Fibroblast of the aortic adventitia (primary cell): ENCODE measurements around the gene PPP1R18. TPM values are rescaled to one million over a fixed set of nuclear protein-coding genes. Genes with fewer than 3 reads are reported as not detected.

Experiments
- DNase-seq: peaks from one replicate; pipeline ENCODE4 v3.0.0-alpha.2; 2010; ENCODE audit warnings: low read depth
- H3K4me3 ChIP-seq: 2 replicates; pipeline ENCODE4 v1.5.1; 2011; ENCODE audit warnings: low read depth, mild to moderate bottlenecking, control low read depth, low read length, moderate library complexity
- total RNA-seq: library from RNA; depleted of rRNA; stranded (reverse); fragments of >200 nt; gene quantifications from 2 replicates; pipeline ENCODE4 v1.2.3, GENCODE V29; 2012; ENCODE audit warnings: low replicate concordance
- TF ChIP-seq, protein P1 (sequence below): IDR thresholded peaks from 2 replicates; pipeline ENCODE4 v1.5.1; 2011; ENCODE audit warnings: mild to moderate bottlenecking, low read length, control low read depth, inconsistent platforms; ENCODE audit not compliant: insufficient read depth

The PPP1R18 gene
- total RNA-seq, 1 donor = 82.2 TPM

DNA sequence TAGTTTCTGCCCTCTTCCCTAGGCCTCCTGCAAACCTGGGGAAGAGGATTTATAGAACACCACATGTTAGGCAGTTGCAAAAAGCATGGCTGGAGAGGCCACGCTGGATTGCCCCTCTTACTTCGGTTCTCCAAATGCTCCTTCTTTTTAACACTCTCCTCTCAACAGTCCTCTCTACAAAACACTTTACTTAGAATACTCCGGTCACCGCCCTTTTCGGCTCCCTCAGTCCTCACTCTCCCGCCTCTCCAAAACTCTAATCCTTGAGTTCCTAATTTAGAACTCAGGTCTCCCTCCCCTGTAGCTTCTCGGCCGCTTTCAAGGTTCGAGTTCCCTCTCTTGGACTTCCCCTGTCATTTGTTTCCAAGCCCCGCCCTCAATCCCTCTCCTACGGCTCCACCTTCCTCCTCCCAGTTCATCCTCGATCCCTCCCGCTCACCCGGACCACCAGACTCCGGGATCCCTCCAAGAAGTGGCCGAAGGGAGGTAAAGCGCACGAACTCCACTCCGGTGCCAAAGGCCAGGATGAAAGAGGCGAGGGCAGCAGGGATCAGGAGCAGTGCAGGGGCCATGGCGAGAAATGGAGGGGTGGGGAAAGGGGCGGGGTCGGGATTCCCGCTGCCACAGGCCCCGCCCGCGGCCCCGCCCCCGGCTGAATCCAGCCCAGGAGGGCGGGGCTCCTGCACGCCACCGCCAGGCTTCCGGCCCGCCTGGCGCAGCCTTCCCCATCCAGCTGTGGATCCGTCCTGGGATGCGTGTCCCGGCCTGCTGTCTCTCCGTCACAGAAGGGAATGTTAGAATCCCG, 4.2 kb upstream of the PPP1R18 start, which contains the start of gene NRM:
Gene NRM, minus strand, starts transcription at position 582 of the 805 bp plus-strand sequence. Its CDS starts 10 bp downstream, at position 572.
- TF ChIP-seq, protein P1, sequence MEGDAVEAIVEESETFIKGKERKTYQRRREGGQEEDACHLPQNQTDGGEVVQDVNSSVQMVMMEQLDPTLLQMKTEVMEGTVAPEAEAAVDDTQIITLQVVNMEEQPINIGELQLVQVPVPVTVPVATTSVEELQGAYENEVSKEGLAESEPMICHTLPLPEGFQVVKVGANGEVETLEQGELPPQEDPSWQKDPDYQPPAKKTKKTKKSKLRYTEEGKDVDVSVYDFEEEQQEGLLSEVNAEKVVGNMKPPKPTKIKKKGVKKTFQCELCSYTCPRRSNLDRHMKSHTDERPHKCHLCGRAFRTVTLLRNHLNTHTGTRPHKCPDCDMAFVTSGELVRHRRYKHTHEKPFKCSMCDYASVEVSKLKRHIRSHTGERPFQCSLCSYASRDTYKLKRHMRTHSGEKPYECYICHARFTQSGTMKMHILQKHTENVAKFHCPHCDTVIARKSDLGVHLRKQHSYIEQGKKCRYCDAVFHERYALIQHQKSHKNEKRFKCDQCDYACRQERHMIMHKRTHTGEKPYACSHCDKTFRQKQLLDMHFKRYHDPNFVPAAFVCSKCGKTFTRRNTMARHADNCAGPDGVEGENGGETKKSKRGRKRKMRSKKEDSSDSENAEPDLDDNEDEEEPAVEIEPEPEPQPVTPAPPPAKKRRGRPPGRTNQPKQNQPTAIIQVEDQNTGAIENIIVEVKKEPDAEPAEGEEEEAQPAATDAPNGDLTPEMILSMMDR = peak; percentile 2
- peak; percentile 85 for DNase-seq
- peak within 1 kb of the TSS; percentile 92 for H3K4me3 ChIP-seq

DNA sequence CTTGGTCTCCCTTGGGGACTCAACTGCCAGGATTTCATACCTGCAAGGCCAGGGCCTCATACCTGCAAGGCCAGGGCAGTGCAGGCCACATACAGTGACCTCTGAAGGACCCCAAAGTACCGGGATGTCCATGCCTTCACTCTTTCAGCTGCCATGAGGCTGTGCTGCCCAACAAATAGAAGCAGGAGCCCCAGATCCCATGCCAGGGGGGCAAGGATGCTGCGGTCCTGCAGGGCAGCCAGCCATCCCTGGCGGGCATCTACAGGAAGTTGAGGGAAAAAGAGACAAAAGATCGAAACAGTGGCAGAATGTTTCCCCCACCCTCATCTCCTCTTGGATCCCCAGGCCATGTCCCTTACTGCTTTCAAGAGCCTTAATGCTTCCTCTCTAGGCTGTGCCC, 3.5 kb upstream of the PPP1R18 start:
- no peak for DNase-seq
- H3K4me3 ChIP-seq = peak overlapping the region; percentile 92

DNA sequence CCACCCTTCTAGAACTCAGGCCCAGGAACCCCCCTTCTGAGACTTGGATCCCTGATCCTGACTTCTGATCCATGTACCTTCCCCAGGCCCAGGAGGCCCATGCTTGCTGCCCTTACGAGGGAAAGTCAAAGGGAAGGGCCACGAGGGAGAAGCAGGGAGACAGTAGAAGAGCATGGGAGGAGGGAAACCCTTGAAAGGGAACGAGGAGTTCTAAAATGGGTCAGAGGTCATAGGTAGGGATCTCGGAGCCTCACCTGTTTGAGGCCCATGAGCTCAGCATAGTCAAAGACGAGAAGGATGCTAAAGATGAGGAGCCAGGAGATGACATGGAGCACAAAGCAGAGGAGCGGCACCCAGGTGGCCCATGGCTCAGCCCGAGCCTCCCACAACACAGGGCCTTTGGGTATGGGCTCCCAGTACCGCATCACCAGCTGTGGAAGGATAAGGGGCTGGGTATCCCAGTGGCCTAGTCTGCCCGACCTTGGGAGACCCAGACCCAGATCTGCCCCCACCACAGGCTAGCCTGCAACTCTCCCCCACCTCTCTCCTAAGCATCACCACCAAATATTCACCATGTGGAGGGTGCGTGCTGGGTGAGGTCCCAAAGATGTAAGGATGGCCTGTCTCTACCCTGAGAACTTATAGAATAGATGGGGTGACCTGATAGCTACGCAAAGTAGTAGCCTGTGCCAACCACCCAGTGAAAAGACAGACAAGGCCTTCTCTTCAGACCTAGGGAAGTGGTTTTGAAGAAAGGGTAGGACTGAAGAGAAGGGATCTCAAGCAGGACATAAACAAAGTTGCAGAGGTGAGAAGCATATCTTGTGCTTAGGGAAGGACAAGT, 2.8 kb upstream of the PPP1R18 start:
- TF ChIP-seq, protein P1 = peak; percentile 0
- DNase-seq = no peak
- peak overlapping the region; percentile 93 for H3K4me3 ChIP-seq

More for the DNA sequence above, 3.5 kb upstream of the PPP1R18 start:
- TF ChIP-seq, protein P1 = no peak

DNA sequence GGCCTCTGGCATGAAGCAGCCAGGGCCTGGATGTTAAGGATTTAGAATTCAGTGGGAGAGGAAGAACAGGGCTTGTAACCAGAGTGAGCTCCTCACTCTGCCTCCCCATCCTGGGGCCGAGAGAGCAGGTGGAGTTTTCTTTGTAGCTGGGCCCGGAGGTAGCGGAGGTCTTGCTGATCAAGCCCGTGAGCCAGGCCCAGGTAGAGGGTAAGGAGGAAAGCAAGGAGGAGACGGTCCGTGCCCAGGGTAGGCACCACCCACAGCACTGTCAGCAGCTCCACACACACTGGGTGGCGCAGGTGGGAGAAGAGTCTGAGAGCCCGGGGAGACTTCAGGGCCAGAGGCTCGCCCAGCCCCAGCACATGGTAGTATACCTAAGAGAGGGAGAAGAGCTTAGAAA, 2.1 kb upstream of the PPP1R18 start:
- TF ChIP-seq, protein P1 = no peak
- H3K4me3 ChIP-seq = peak overlapping the region; percentile 93

DNA sequence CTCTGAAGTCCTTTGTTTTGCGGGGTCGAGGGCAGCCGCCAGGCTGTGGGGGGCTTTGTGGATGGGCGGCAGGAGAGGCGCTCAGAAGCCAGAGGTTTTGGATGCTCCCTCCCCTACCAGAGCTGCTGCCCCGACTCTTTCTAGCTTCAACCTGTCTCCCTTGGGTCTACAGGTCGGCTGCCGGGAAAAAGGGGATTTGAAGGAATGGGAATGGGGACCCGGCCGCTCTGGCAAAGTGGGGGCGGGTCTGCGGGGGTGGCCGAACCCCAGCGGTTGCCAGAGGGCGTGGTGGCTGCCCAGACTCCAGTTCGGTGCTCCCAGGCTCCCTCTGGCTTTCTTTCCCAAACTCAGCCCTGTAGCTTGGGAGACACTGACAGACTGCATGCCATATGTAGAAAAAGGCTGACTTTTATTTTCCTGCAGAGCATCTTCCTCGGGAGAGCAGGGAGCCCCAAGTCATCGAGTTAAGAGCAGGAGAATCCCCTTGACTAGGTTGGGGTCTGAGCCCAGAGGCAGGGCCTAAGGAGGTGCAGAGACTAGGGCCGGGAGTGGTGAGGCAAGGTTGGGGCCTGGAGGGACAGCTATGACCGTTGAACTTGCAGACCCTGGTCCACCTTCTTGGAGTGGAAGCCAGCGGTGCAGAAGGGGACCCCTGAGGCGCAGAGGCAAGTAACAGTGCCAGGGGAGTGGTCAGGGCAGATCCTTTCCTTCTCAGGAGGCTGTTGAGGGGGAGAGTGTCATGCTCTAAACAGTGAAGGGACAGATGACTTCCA, 1.4 kb upstream of the PPP1R18 start:
- DNase-seq = peak; percentile 59
- TF ChIP-seq, protein P1 = peak; percentile 41
- H3K4me3 ChIP-seq = peak overlapping the region; percentile 93

More for the DNA sequence above, 2.1 kb upstream of the PPP1R18 start:
- DNase-seq = no peak
